GM19238 (cell line): ENCODE data around the gene TRIM44.
"Not testable (repeated sequence)": the region's sequence is repeated elsewhere in the genome, so short reads cannot be mapped to it uniquely, and the experiment has no call there.

Experiments used
- DNase-seq: peaks from one replicate; pipeline ENCODE4 v3.0.0; 2011; ENCODE audit warnings: low spot score; ENCODE audit not compliant: insufficient read length

The TRIM44 gene

DNA sequence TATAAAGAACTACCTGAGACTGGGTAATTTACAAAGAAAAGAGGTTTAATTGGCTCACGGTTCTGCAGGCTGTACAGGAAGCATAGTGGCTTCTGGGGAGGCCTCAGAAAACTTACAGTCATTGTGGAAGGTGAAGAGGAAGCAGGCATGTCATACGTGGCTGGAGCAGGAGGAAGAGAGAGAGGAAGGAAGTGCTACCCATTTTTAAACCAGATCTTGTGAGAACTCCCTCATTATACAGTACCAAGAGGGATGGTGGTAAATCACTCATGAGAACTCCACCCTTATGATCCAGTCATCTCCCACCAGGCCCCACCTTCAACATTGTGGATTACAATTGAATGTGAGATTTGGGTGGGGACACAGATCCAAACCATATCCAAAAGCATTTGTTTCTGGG lies 53.1 kb downstream of the TRIM44 start:
- DNase-seq: not testable (repeated sequence)

DNA sequence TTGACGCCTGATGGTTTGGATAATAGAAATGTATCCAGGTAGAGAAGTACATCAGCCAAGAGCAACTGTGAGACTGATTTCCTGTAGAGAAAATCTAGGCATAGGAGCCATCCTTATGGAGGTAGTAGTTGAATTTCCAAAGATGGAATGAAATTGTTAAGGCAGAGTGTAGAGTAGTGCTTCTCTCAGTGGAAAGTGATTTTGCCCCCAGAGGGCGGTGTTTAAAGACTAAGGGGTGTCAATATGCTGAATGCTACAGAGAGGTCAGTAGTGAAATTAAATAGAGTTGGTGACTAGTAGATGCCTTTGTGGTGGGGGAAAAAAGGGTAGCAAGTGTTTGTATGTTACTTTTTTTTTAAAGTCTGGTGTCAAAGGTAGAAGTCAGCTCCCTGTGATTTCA lies 54.5 kb downstream of the TRIM44 start:
- DNase-seq: no peak

DNA sequence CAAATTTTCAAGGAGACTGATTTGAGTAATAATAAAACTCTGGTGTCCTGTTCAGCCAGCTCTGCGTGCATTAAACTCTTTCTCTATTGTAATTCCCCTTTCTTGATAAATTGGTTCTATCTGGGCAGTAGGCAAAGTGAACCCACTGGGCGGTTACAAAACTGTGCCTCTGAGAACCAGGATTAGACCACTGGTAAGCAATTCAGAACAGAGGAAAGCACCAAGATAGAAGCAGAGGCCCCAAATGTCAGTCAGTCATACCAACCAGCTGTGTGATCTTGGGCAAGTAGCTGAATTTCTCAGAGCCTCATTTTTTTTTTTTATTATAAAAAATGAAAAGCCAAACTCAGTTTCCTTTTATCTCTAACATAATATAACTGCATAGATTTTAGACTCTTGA lies 54.9 kb downstream of the TRIM44 start:
- no peak for DNase-seq

DNA sequence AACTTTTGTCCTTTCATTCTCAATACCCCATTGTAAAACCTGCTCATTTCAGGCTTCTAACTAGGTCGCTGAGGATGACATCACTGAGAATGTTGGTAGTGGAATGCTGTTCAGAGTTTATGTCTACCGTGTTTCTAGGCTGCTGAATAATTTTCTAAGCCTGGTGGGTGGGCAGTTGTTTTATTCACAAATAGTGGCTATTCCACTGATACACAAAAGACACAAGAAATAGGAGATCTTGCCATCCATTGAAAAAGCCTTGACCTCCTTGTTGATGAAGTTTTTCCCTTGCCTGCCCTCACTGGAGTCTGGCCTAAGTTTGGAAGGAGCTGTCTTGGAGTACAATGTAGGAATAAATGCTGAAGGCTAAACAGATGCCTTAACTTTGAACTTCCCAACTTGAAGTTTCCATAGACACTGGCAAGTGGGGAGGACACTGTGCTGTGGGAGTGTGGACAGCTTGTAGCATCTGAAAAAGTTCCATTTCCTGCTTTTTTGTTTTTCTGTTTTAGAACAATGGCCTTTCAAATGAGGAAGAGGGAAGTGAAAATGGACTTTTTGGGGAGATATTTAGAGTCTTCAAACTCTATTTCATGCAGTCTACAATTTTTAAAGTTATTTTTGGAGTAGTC lies 59.2 kb downstream of the TRIM44 start:
- DNase-seq: no peak

DNA sequence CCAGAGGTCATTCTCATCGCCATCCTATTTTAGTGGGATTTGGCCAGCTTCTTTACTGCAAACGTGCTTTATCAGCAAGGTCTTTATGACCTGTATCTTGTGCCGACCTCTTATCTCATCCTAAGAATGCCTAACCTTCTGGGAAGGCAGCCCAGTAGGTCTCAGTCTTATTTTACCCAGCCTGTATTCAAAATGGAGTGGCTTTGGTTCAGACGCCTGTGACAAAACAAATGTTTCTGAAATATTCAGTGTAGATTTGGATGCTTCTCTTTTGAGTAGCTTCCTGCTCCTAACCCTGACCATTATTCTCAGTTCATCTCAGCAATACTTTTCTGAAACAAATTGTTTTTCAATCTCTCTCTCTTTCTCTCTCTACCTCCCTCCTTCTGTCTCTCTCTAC lies 60.1 kb downstream of the TRIM44 start:
- no peak for DNase-seq

DNA sequence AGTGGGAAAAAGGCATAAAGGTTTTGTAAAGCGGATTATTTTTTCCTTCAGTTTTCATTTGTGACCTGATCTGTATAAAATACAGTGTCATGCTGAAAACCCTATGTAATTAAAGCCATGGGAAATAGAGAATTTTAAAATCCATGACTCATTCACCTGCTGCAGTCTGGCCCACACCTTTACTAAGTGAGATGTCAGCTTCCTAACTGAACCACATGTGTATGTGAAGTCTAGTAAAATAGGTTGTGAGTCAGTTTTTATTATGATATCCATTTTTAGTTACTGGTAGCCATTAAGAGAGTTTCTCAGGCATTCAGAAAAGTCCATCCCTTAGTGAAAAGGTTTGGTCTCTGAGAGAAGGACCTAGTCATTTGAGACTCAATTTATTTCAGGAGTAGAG lies 60.9 kb downstream of the TRIM44 start:
- DNase-seq: no peak

DNA sequence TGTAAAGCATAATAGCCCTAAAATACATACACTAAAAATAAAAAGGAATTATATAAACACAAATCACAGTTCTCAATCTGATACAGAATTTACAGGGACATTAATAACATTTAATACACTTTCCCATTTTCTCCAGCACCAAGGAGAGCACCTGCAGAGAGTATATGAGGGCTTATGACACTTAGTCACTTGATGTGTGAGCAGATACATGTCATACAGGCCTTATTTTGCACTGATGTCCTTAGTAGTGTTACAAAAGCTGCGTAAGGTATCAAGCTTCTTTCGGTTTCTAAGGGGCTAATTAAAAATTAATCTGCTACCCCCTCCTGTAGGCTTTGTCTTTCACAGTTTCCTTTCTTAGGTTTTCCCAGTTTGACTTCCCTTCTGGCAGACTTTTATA lies 61.3 kb downstream of the TRIM44 start:
- DNase-seq: no peak

DNA sequence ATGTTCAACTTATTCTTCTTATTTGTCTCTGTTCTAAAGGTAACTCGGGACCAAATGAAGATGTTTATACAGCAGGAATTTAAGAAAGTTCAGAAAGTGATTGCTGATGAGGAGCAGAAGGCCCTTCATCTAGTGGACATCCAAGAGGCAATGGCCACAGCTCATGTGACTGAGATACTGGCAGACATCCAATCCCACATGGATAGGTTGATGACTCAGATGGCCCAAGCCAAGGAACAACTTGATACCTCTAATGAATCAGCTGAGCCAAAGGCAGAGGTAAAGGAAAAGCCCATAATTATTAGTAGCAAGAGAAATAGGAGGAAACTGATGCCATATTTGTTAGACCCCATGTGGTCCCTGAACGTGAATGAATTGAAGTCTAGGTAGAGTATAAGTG lies 63.3 kb downstream of the TRIM44 start:
- DNase-seq: no peak

DNA sequence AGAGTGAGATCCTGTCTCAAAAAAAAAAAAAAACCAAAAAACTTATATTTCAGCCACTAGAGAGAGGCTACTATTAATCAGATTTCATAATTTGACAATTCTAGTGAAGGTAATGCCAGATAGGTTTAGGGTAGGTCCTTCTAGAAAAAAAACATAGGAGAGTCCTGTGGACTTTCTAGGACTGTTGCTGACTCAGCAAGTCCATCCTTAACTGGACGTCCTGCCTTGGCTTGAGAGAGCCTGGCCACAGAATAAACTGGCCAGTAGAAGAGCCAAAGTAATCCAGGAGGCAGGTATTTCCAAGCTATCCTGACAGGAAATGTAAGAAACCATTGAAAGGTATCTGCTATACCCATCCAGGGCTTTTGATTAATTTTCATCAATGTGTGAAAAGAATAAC lies 64.6 kb downstream of the TRIM44 start:
- no peak for DNase-seq

DNA sequence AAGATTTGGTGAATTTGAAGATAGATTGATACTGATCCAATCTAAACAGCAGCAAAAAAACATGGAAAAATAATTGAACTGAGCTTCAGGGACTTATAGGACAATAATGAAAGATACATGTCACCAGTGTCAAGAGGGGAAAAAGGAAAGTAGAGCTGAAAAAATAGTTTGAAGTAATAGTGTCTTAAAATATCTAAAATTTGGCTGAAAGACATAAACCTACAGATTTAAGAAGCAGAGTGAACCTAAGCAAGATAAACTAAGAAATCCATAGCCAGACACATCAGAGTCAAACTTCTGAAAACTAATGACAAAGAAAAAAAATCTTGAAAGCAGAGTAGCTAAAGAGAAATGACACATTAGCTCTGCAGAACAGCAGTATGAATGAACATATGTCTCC lies 67.7 kb downstream of the TRIM44 start:
- DNase-seq: no peak

DNA sequence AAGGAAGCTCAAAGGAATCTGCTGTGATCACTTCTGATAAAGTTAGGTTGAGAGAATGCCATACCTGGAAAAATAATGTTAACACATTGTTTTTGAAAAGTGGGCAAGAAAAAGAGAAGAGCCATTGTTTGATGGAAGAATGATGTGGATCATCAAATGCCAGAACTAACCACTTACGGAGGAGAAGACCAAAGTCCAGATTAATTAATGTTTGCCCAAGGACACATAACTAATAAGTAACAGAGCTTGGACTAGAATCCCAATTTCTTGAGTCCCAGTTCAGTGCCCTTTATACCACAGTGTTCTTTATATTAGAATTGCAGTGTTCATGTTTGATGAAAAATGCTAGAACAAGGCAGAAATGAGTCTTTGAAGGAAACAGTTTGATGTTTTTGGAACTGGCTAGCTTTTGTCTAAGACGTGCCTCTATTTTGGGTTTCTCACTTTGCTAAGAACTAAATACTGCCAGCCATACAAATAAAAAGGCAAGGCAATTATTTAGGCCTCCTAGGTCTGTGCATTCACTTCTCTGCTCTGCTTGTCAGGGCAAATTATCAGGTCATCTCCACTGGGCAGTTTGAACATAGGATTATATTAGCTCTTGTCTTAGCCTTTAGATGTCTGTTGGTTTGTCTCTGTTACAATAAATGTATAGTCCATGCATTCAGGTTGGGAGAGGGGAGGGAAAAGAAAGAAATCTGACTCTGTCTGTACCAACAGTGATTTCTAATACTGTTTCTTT lies 72.3 kb downstream of the TRIM44 start:
- DNase-seq: no peak

DNA sequence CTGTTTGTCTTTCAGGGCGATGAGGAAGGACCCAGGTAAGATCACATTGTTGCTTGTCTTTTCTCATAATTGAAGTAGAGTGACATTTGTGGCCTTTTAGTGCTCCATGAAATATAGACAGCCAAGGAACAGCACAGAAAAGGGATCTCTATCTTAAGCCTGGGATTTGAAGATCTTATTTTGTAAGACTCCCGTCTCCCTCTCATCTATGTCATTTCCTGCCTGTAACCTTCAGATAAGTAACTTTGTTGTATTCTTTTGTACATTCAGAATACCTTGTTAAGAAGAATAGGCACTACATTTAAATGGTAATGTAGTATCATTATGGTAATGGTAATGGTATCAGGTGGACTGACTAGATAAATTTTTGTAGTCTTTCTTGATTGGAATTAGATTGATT lies 72.8 kb downstream of the TRIM44 start:
- DNase-seq: no peak

DNA sequence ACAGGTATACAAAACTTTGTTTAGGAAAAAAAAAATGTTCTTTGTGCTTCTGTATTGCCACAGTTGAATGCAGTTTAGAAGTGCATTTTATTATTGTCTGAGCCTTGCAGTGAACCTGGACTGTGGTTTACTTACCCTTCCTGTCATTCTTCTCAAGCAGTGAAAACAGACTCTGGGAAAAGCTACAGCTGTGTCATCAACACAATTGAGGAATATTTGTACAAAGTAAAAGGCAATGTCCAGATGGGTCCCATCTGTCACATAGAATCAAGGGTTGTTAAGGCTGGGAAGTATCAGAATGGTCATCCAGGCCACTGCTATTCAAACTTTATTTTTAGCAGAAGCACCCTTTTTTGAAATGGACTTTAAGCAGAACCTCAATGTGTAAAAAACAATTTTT lies 73.3 kb downstream of the TRIM44 start:
- DNase-seq: no peak

DNA sequence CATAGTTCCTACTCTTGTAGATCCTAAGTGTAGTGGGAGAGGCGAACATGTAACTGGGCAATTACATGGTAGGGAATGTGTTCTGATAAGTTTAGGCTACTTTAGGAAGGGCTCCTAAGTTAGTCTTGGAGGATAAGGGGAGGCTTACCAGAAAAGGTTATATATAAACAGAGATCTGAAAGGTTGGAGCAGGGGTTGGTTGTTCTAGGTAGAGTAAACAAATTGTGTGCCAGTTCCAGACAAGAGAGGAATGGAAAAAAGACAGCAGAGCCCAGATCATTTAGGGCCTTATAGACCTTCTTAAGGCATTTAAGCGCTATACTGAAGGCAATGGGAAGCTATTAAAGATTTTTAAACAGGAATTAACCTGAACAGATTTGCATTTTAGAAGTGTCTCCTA lies 74.4 kb downstream of the TRIM44 start:
- no peak for DNase-seq

DNA sequence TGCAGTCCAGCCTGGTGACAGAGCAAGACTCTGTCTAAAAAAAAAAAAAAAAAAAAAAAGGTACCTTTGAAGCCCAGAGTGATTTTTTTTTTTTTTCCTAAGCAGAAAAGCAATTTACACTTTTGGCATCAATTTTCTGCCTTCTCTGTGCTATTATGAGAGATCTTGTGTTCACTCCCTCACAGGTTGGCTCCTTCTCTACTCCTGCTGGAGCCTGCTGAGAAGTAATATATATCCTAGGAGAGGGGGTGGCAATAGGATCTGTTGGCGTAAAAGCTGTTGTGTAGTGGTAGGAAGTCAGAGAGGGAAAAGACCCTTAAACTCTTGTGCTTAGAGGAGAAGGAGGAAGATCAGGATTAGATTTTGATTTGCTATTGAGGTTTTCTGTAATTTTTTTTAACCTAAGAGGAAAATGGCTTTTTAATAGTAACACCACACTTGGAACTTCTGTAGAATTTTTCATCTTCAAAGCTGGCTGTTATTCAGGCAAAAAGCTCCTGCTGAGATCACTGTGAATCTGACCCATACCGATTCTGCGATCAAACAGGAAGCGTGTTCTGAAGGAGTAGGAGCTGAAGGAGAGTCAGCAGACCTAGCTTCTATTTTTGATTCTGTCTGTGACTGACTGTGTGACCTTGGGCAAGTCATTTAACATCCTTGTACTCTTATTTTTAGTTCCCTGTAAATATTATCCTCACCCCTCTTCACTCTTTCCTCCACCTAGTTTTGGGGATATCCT lies 77.7 kb downstream of the TRIM44 start:
- no peak for DNase-seq

DNA sequence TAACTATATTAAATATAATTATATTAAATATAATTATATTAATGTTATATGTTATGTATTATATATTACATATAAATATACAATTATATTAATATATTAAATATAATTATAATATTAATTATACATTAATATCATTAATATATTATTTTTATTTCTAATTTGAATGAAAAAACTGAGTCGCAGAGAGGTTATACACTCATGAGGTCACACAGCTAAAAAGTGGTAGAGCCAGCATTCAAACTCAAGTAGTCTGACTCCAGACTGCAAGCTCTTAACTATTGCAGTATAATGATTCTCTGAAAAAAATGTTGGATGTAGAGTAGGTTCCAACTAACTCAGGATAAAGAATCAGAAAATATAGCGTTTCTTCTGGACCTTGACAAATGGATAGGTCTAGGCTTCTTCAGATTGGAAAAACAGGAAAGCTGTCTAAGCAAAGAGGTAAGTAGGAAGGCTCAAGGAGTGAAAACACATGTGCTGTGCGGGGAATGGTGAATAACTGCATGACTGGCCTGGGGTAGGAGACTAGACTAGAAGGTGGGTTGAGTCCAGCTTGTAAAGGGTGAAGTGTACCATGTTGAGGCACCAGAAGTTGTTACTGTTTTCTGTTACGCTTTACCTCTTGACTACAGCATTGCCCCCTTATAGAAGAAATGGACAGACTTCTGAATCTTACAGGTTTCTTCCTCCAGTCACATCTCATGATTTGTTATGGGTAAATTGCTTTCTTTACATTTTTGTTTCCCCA lies 80.3 kb downstream of the TRIM44 start:
- no peak for DNase-seq

DNA sequence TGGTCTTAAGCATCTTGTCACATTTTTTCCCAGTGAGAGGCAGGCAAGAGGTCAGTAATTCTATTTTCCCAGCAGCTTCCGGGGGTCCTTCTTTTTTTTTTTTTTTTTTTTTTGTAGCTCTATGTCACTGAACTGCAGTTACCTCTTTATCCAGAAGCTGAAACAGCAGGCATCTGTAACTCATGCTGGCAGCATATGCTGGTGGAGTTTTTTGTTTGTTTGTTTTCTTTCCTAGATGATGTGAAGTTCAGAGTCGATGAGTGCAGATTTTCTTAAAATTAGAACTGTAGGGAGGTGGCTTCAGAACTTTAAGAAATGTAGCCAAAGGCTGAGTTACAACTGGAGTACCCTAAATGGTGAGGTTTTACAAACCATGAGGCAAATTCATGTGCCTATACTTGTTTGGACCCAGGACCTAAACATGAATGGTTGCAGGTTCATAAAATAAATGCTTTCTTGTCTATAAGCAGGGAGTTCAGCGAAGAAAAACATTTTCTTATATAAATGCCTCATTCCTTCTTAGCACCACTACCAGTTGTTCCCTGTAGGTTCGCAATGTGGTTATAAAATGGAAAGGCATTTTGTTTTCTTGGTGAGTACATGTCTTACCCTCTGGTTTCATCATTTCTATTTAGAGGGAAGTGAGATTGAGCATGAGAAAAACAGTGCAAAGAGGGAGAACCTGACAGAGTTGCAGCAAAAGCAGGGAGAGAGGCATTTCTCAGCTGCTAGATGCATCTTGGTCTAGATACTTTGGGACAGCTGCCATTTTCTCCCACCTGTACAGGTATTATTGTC lies 84.0 kb downstream of the TRIM44 start:
- no peak for DNase-seq

DNA sequence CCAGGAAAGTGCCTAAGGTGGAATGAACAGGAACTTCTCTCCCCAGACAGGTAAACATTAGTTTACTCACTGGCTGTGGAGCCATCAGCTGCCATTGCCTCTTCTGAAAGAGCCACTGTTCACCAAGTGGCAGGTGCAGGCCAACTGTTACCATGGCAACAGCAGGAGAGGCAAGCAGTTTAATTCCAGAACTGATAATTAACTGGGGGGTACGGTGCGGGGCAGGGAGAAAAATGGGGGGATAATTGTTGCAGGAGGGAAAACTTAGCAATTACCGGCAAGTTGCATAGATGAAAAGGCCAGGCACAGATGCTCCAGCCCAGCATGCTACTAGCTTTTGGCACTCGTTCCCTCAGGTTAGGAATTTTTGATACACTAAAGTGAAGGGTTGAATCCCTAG lies 85.1 kb downstream of the TRIM44 start:
- DNase-seq: no peak

DNA sequence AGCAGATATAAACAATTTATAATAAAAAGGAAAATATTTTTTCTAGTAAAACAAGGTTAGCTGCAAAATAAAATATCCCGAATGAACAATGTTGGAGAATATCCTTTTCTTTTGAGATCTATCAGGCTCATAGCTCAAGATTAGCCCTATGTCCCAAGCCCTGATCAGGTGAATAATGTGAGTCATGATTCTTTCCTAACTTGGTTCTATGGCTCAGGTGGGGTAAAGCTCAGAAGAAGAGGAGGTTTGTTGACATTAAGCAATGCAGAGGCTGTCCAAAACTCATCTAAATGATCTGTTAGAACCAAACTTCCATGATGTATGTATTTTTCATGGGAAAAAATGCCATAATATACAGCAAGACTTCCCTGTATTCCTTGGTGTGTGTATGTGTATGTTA lies 86.1 kb downstream of the TRIM44 start:
- DNase-seq: no peak

DNA sequence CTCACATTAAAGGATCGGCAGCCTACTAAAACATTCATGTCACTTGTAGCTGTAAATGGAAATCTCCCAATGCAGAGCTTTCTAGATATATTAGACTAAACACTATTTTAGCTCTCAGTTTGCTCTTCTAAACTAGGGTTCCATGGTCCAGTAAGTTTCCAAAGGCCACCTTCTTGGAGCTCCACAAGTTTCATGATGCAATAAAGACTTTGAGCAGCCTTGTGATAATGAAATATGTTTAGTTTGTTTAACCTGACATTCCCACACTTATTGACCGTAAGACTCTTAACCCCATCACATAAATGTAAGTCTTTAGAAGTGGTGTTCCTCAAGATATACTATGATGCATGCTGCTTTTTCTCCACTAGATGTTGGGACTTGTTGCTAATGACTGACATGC lies 87.7 kb downstream of the TRIM44 start:
- no peak for DNase-seq

DNA sequence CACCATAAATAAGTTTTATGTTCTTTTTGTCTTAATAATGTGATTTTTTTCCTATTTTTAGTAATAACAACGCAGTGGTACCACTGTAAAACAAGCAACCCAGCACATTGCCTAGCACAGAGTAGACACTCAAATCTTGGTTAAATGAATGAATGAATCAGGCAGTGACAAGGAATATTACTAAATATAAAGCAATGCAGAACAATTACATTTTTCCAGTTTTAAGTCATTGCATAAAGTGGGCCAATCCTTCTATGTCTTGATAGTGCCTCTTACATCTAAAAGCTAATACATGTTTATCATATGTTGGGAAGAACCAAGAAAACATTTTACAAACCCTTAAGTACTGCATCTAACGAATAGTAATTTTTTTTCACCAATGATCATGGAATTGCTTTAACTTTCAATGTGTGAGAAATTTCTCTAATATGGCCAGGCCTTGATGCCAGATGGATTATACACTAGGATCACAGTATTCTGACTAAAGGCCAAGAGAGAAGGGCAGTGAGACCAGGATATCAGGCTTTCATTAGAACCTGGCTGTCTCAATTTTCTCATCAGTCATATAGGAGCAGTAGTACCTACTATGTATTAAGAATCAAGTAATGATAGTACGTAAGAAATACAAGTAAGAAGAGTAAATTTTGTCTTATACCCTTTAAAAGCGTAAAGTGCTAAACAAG lies 88.5 kb downstream of the TRIM44 start:
- DNase-seq: no peak
